Measurements from ENCODE around the gene NUDT17.

NUDT17 gene

GRCh38 chr1:145889722-145890121 lies 44.3 kb downstream of the NUDT17 start:
- Histone ChIP-seq H3K36me3 (ENCODE audit: low read length) (no peaks in the 10 kb centered on the region), H3F3A (ENCODE audit: insufficient read depth) (no peaks in the 10 kb centered on the region), H3K4me3 (ENCODE audit: insufficient read depth, low read length, poor library complexity, severe bottlenecking) (no peak overlapping the region), H3K27ac (ENCODE audit: low read depth, low read length) (no peak overlapping the region), H3K4me2 (ENCODE audit: low read depth, low read length, poor library complexity, severe bottlenecking) (no peak overlapping the region), H3K9ac (ENCODE audit: low read length) (no peak overlapping the region), H4K20me1 (ENCODE audit: low read depth, low read length) (no peaks in the 10 kb centered on the region), H3K9me2 (replicated peaks; ENCODE audit: insufficient read depth, low read length) (no peaks in the 10 kb centered on the region), H3K27me3 (ENCODE audit: low read length) (no peaks in the 10 kb centered on the region), H3K79me2 (ENCODE audit: insufficient read depth, low read length) (no peaks in the 10 kb centered on the region), H3K9me3 (ENCODE audit: insufficient read depth, low read length) (no peaks in the 10 kb centered on the region), H2AFZ (ENCODE audit: low read depth, low read length, severe bottlenecking) (no peak overlapping the region)
- no peak for TF ChIP-seq CTCF (IDR thresholded peaks at IDR 0.05; ENCODE audit: insufficient read depth, low read length, poor library complexity, severe bottlenecking)
- TF ChIP-seq EZH2phosphoT487 (conservative IDR thresholded peaks at IDR 0.05; ENCODE audit: low read length), result no peak

GRCh38 chr1:145891143-145891542 lies 45.7 kb downstream of the NUDT17 start:
- TF ChIP-seq CTCF (IDR thresholded peaks at IDR 0.05; ENCODE audit: insufficient read depth, low read length, poor library complexity, severe bottlenecking) (no peak), EZH2phosphoT487 (conservative IDR thresholded peaks at IDR 0.05; ENCODE audit: low read length) (no peak)
- no peaks in the 10 kb centered on the region for H3K36me3 ChIP-seq (ENCODE audit: low read length)
- no peaks in the 10 kb centered on the region for H3K9me2 ChIP-seq (replicated peaks; ENCODE audit: insufficient read depth, low read length)
- no peaks in the 10 kb centered on the region for H3K9me3 ChIP-seq (ENCODE audit: insufficient read depth, low read length)
- no peak overlapping the region for H3K4me3 ChIP-seq (ENCODE audit: insufficient read depth, low read length, poor library complexity, severe bottlenecking)
- H3K79me2 ChIP-seq (ENCODE audit: insufficient read depth, low read length), result no peaks in the 10 kb centered on the region
- no peak overlapping the region for H3K4me2 ChIP-seq (ENCODE audit: low read depth, low read length, poor library complexity, severe bottlenecking)
- no peaks in the 10 kb centered on the region for H4K20me1 ChIP-seq (ENCODE audit: low read depth, low read length)
- no peaks in the 10 kb centered on the region for H3K27me3 ChIP-seq (ENCODE audit: low read length)
- H3F3A ChIP-seq (ENCODE audit: insufficient read depth), result no peaks in the 10 kb centered on the region
- H2AFZ ChIP-seq (ENCODE audit: low read depth, low read length, severe bottlenecking), result no peak overlapping the region
- H3K9ac ChIP-seq (ENCODE audit: low read length), result no peak overlapping the region
- no peak overlapping the region for H3K27ac ChIP-seq (ENCODE audit: low read depth, low read length)

- Histone ChIP-seq H3K79me2 (ENCODE audit: insufficient read depth, low read length) (no peaks in the 10 kb centered on the region), H3K27me3 (ENCODE audit: low read length) (no peaks in the 10 kb centered on the region), H3K9ac (ENCODE audit: low read length) (no peak overlapping the region), H3K9me2 (replicated peaks; ENCODE audit: insufficient read depth, low read length) (no peaks in the 10 kb centered on the region), H2AFZ (ENCODE audit: low read depth, low read length, severe bottlenecking) (no peak overlapping the region), H3F3A (ENCODE audit: insufficient read depth) (no peaks in the 10 kb centered on the region), H3K27ac (ENCODE audit: low read depth, low read length) (no peak overlapping the region), H3K36me3 (ENCODE audit: low read length) (no peaks in the 10 kb centered on the region), H3K4me3 (ENCODE audit: insufficient read depth, low read length, poor library complexity, severe bottlenecking) (no peak overlapping the region), H3K4me2 (ENCODE audit: low read depth, low read length, poor library complexity, severe bottlenecking) (no peak overlapping the region), H4K20me1 (ENCODE audit: low read depth, low read length) (no peaks in the 10 kb centered on the region), H3K9me3 (ENCODE audit: insufficient read depth, low read length) (no peaks in the 10 kb centered on the region)
- TF ChIP-seq EZH2phosphoT487 (conservative IDR thresholded peaks at IDR 0.05; ENCODE audit: low read length), result no peak
- TF ChIP-seq CTCF (IDR thresholded peaks at IDR 0.05; ENCODE audit: insufficient read depth, low read length, poor library complexity, severe bottlenecking), result peak; percentile 68
Observed at GRCh38 chr1:145891587-145892485, 46.4 kb downstream of the NUDT17 start.
